Measurements from ENCODE around the gene AFG1L. TPM values are rescaled to one million over a fixed set of nuclear protein-coding genes. Genes with fewer than 3 reads are reported as not detected.
"Not testable (repeated sequence)": the region's sequence is repeated elsewhere in the genome, so short reads cannot be mapped to it uniquely, and the experiment has no call there.

AFG1L gene
- total and polyA plus RNA-seq, 10 donors, result 1.8 to 13.0 (median 4.4) TPM

- no peak overlapping the region for H3K27ac ChIP-seq
- H3K36me3 ChIP-seq, result peaks cover 0 to 11% (median 0%) of the 10 kb centered on the region in 6 donors
- TF ChIP-seq CTCF (IDR thresholded peaks at IDR 0.05 in 8 of 11, conservative IDR thresholded peaks at IDR 0.05 in 3 of 11) (no peak), POLR2AphosphoS5 (IDR thresholded peaks at IDR 0.05) (no peak), POLR2A (IDR thresholded peaks at IDR 0.05) (no peak)
- intact Hi-C loops (cut with DNase I; ENCODE audit: low total_unique reads), result no loop called here
- peaks cover 0 to 13% (median under 1%) of the 10 kb centered on the region in 8 donors for H3K9me3 ChIP-seq
- H3K27me3 ChIP-seq (replicated peaks in 1 of 7), result no peaks in the 10 kb centered on the region
- WGBS, 5 donors, result 84 to 96% (median 94%) methylated on average over 2 of the region's 2 CpGs
- H3K4me3 ChIP-seq, result no peak overlapping the region
- no peak for DNase-seq
- H3K4me1 ChIP-seq, result no peaks in the 10 kb centered on the region
Measured at GRCh38 chr6:108406943-108407342, 112.1 kb downstream of the AFG1L start.

- Histone ChIP-seq H3K4me3 (no peak overlapping the region), H3K27ac (no peak overlapping the region), H3K36me3 (peaks cover 0 to 11% (median 0%) of the 10 kb centered on the region in 6 donors), H3K27me3 (replicated peaks in 1 of 7) (no peaks in the 10 kb centered on the region), H3K9me3 (peaks cover 0 to 21% (median under 1%) of the 10 kb centered on the region in 8 donors), H3K4me1 (no peaks in the 10 kb centered on the region)
- WGBS, 5 donors, result 91 to 94% (median 93%) methylated on average over 3 of the region's 3 CpGs
- TF ChIP-seq POLR2A (IDR thresholded peaks at IDR 0.05) (no peak), CTCF (IDR thresholded peaks at IDR 0.05 in 8 of 11, conservative IDR thresholded peaks at IDR 0.05 in 3 of 11) (no peak), POLR2AphosphoS5 (IDR thresholded peaks at IDR 0.05) (no peak)
- no peak for DNase-seq
- intact Hi-C loops (cut with DNase I; ENCODE audit: low total_unique reads), result no loop called here
Measured at GRCh38 chr6:108407904-108408827, 113.3 kb downstream of the AFG1L start.

- intact Hi-C loops (cut with DNase I; ENCODE audit: low total_unique reads), result no loop called here
- peaks cover 0 to 21% (median under 1%) of the 10 kb centered on the region in 8 donors for H3K9me3 ChIP-seq
- no peaks in the 10 kb centered on the region for H3K4me1 ChIP-seq
- H3K27ac ChIP-seq, result no peak overlapping the region
- DNase-seq, result no peak
- peaks cover 0 to 11% (median 0%) of the 10 kb centered on the region in 6 donors for H3K36me3 ChIP-seq
- TF ChIP-seq POLR2AphosphoS5 (IDR thresholded peaks at IDR 0.05) (no peak), POLR2A (IDR thresholded peaks at IDR 0.05) (no peak), CTCF (IDR thresholded peaks at IDR 0.05 in 8 of 11, conservative IDR thresholded peaks at IDR 0.05 in 3 of 11) (no peak)
- H3K27me3 ChIP-seq (replicated peaks in 1 of 7), result no peaks in the 10 kb centered on the region
- WGBS, 5 donors, result 75 to 83% (median 81%) methylated on average over 3 of the region's 3 CpGs
- no peak overlapping the region for H3K4me3 ChIP-seq
Measured at GRCh38 chr6:108408861-108409260, 114.0 kb downstream of the AFG1L start.

- not testable (repeated sequence) for DNase-seq
- 76 to 90% (median 82%) methylated on average over 4 to 5 of the region's 5 CpGs for WGBS, 5 donors
Measured at GRCh38 chr6:108416047-108416833, 121.4 kb downstream of the AFG1L start.

More at GRCh38 chr6:108416047-108416833, 121.4 kb downstream of the AFG1L start:
- intact Hi-C loops (cut with DNase I; ENCODE audit: low total_unique reads); H3K4me1 ChIP-seq; H3K27me3 ChIP-seq (replicated peaks in 1 of 7); H3K27ac ChIP-seq; H3K4me3 ChIP-seq; H3K36me3 ChIP-seq: not testable (repeated sequence)
- peaks cover 0 to 25% (median under 1%) of the 10 kb centered on the region in 8 donors for H3K9me3 ChIP-seq

Data from spleen (tissue), 11 donors.